COR-L47 (cell line): ENCODE data around the gene HNRNPAB.

Experiments
- DNase-seq: peaks from one replicate; lab custom pipeline; 2025; lab: John Stamatoyannopoulos, UW

Gene HNRNPAB

GRCh38 chr5:178204182-178204934 lies at the start of gene HNRNPAB:
HNRNPAB (plus strand) TSS chr5:178204533; CDS start chr5:178204838, 305 bp downstream.
- peak; percentile 95 for DNase-seq

DNA sequence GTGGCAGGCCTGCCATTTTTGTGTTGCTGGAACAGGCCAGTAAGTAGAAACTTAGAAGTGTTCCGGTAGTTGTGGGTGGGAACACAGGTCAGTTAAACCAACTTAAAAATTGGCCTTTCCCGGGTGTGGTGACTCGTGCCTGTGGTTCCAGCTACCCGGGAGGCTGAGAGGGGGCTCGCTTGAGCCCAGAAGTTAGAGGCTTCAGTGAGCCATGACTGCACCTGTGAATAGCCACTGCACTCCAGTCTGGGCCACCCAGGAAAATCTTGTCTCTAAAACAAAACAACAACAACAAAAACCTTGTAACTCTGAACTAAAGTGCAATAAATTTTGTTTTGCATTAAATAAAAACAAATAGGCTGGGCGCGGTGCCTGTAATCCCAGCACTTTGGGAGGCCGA lies 49.3 kb upstream of the HNRNPAB start:
- no peak for DNase-seq

DNA sequence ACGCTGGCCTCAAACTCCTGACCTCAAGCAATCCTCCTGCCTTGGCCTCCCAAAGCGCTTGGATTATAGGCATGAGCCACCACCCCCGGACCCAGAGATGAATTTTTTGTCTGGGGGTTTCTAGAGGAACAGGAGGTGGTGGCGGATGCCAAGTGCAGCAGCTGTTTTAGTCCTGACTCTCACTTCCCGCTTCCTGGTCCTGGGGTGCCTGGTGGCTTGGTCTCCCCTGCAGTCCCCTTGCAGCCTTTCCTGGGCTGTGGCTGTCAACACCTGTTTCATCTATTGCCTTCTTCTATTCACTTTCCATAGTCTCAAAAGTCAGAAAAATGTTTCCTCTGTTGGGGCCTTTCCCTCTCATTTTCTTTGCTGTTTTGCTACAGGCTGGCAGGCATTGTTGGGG lies 44.2 kb upstream of the HNRNPAB start:
- no peak for DNase-seq

DNA sequence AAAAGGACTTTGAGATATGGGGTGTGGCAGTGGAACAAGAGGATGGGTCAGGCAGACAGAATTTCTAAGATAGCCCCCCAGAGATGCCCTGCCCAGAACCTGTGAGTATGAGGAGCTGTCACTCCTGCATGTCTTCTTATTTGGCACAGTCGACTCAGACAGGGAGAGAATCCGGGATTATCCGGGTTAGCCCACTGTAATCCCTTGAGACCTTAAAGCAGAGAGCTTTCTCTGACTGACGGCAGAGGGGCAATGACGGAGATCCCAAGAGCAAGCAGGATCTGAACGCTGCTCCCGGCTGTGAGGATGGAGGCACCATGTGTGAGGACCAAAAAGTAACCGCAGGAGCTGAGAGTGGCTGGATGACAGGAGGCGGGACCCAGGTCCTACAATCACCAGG lies 41.9 kb upstream of the HNRNPAB start:
- no peak for DNase-seq

DNA sequence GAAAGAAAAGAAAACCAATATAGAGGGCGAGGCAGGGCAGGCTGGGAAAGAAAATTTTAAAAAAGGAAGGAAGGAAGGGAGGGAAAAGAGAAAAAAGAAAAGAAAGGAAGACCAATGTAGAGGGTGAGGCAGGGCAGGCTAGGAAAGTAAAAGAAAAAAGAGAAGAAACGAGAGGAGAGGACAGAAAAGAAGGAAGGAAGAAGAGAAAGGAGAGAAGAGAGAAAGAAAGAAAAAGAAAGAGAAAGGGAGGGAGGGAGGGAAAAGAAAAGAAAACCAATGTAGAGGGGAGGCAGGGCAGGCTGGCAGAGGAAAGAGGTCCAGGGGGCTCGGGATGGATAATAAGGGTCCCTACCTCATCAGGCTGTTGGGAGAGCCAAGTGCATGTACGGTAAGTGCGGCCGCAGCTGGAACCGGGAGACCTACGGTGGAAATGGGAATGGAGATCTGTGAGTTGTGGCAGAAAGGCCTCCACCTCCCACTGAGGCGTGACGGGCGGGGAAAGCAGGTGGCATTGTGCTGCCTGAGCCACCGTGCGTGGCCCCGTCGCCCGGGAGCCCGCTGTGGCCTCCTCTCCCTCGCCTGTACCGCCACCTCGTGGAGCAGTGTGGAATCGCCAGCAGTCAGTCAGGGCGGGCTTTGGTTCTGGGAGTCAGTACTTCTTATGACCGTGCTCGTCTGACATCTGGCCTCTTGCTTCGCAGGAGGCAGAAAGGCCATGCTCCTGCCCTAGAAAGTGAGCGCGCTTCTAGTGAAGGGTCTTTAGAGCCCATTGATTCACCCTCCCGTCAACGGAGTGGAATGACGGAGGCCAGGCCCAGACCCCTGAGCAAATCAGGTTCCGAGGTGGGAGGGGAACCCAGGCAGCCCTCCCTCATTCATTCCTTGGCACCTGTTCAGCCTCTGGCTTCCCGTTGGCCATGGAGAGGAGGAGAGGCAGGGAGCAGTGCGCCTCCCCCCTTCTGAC lies 40.3 kb upstream of the HNRNPAB start:
- peak; percentile 89 for DNase-seq

DNA sequence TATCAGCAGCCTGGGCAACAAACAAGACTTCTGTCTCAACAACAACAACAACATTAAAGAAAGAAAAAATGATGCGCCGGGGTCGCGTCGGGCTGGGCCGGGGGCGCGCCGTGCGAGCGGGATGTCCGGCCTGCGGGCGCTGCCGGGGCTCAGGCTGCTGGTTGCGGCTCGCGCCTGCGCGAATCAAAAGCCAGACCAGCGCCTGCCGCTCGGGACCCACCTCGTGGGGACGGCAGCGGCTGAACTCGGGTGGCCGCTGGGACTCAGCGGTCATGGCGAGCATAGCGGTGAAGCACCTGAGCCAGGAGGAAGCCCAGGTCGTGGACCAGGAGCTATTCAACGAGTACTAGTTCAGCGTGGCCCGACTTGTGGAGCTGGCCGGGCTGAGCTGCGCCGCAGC lies 38.8 kb upstream of the HNRNPAB start:
- DNase-seq = no peak

DNA sequence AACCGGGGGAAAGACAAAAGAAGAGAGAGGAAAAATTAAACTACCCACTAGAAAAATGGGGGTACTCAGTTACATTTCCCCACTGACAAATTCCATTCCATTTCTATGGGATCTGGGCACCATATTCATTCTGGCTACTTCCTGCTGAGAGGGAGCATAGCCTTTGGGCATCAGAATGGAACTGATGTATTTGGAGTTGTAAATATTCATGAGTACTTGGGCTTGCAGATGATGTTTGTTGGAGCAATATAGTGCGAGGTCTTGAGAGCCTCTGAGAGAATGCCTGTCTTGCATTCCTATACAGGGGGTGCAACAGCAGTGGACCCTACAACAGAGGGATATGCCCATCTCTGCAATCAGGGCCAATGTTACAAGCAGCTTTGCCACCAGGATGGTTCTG lies 33.9 kb upstream of the HNRNPAB start:
- no peak for DNase-seq

- DNase-seq = no peak
These were observed 29.9 kb upstream of the HNRNPAB start for GRCh38 chr5:178174456-178174855.

DNA sequence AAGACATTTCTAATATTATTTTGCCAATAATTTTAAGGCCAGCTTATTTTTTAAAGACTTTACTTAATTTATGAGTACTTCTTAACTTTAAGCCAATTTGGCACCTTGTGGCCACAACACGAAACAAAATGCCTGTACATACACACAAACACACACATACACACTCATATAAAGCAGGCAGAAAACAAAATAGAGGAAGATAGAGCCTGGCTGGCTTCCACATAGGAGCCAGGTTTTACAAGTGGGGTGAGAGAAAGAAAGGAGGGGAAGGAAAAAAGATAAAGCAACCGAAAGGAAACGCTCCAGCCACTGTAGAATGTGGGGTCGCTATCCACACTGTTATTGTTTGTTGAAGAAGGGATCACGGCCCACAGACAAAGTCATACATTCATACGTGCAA lies 27.5 kb upstream of the HNRNPAB start:
- no peak for DNase-seq

GRCh38 chr5:178177569-178177968 lies 26.8 kb upstream of the HNRNPAB start:
- DNase-seq = no peak

GRCh38 chr5:178180141-178180863 lies 24.0 kb upstream of the HNRNPAB start:
- no peak for DNase-seq

- DNase-seq = no peak
These were observed 22.0 kb upstream of the HNRNPAB start for GRCh38 chr5:178182158-178182876.

DNA sequence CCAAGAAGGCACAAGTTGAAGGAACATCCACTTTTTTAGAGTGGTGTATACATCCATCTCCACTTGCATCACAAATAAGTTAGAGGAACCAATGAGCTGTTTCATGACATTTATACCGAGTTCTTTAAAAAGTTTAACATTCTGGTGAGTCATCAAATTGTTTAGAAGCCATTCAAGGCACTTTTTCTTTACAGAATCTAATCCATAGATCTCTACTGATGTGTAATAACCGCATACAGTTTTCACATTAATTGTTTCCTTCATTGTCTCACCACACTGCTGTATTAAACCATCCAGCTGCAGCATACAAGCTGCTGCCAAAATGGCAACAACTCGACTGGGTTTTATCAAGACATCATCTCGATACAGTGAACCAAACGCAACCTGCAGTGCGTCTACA lies 17.9 kb upstream of the HNRNPAB start:
- DNase-seq = no peak

DNA sequence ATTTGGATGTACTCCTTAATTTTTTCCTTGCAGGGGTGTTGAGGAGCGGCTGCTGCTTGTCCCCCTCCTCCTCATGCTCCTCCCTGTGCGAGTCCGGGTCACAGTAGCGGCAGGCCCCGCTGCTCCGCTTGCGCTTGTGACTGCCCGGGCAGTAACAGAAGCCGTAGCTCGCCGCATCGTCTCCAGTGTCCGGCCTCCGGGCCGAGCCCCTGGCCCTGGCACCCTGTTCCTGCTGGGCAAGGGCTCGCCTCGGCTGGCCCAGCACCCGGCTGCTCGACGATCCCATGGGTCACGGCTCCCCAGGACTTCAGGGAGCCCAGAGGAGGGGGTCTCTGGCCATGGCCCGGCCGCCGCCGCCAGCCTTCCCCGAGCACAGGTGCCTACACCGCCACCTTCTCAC lies 17.3 kb upstream of the HNRNPAB start, which contains the start of gene GMCL2:
Gene GMCL2 (minus strand): TSS at position 358 of the 400 bp plus-strand sequence. CDS start 72 bp downstream, at position 286.
- no peak for DNase-seq

- no peak for DNase-seq
These were observed 14.9 kb upstream of the HNRNPAB start for GRCh38 chr5:178189433-178189832.

DNA sequence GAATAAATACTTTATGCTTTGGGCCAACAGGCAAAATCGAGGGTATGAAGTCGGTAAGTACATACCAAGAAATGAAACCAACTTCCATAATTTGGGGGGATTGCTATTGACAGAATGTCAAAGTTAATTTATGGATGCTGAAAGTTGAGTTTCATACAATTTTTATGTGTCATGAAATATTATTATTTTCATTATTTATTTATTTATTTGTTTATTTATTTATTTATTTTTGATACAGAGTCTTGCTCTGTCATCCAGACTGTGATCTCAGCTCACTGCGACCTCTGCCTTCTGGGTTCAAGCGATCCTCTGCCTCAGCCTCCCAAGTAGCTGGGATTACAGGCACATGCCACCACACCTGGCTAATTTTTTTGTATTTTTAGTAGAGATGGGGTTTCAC lies 12.7 kb upstream of the HNRNPAB start:
- DNase-seq = no peak

- DNase-seq = no peak
These were observed 12.1 kb upstream of the HNRNPAB start for GRCh38 chr5:178192244-178192643.

DNA sequence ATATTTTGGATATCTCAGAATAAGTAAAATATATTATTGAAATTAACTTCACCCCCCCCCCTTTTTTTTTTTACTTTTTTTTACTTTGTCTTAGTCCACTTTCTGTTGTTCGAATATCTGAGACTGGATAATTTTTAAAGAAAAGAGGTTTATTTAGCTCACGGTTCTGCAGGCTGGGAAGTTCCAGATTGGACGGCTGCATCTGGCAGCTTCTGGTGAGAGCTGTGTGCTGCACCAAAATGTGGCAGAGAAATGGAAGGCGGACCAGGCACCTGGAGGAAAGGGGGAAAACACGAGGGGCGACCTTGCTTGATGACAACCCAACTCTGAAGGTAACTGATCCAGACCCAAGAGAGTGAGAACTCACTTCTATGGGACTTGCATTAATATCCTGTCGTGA lies 11.5 kb upstream of the HNRNPAB start:
- no peak for DNase-seq

GRCh38 chr5:178193251-178193809 lies 11.0 kb upstream of the HNRNPAB start:
- DNase-seq = no peak

- no peak for DNase-seq
These were observed 10.3 kb upstream of the HNRNPAB start for GRCh38 chr5:178194026-178194425.

DNA sequence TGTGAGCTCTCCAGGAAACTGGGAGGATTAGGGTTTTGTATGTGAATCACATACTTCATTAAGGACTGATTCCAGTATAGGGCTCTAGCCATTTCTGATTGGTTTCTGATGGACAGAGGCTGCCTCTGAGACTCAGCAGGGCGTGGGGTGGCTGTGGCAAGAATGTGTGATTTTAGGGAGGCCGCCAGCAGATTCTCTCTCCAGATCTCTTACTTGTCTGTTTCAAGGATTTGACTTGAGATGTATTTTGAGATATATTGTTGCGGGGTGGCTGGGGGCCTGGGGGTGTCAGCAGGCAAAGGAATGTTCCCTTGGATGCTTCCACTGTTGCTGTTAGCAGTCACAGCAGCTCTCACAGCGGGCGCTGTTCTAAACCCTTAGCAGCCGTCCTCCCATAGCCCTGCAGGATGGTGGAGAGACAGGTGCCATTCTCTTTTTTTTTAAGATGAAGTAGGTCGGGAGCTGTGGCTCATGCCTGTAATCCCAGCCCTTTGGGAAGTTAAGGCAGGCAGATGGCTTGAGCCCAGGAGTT lies 8.0 kb upstream of the HNRNPAB start:
- no peak for DNase-seq
